ENCODE measurements around the gene ATP9A.

DNA sequence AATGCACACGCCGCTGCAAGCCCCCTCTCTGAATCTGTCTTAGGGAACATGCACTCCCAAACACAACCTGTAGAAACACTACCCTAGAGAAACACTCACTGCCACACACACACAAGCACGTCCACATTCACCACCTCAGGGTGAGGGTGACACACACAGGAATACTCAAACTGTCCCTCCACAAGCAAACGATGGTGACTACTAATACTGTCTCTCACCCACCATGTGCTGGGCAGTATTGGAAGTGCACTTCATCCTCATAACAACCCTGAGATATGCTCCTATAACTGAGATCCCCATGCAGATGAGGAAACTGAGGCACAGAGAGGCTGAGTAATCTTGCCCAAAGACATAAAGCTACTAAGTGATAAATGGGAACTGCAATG is 55.0 kb downstream of the ATP9A start:
- no peak for TF ChIP-seq CTCF (IDR thresholded peaks at IDR 0.05; ENCODE audit: poor library complexity, severe bottlenecking)
- no peak for TF ChIP-seq EP300 (conservative IDR thresholded peaks at IDR 0.05; ENCODE audit: poor library complexity, severe bottlenecking)
- TF ChIP-seq POLR2AphosphoS5 (IDR thresholded peaks at IDR 0.05), result no peak
- no peak for TF ChIP-seq EZH2 (IDR thresholded peaks at IDR 0.05; ENCODE audit: borderline replicate concordance, insufficient read depth, low read length, poor library complexity, severe bottlenecking)
- TF ChIP-seq RAD21 (conservative IDR thresholded peaks at IDR 0.05), result no peak
- TF ChIP-seq, protein P1, sequence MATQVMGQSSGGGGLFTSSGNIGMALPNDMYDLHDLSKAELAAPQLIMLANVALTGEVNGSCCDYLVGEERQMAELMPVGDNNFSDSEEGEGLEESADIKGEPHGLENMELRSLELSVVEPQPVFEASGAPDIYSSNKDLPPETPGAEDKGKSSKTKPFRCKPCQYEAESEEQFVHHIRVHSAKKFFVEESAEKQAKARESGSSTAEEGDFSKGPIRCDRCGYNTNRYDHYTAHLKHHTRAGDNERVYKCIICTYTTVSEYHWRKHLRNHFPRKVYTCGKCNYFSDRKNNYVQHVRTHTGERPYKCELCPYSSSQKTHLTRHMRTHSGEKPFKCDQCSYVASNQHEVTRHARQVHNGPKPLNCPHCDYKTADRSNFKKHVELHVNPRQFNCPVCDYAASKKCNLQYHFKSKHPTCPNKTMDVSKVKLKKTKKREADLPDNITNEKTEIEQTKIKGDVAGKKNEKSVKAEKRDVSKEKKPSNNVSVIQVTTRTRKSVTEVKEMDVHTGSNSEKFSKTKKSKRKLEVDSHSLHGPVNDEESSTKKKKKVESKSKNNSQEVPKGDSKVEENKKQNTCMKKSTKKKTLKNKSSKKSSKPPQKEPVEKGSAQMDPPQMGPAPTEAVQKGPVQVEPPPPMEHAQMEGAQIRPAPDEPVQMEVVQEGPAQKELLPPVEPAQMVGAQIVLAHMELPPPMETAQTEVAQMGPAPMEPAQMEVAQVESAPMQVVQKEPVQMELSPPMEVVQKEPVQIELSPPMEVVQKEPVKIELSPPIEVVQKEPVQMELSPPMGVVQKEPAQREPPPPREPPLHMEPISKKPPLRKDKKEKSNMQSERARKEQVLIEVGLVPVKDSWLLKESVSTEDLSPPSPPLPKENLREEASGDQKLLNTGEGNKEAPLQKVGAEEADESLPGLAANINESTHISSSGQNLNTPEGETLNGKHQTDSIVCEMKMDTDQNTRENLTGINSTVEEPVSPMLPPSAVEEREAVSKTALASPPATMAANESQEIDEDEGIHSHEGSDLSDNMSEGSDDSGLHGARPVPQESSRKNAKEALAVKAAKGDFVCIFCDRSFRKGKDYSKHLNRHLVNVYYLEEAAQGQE (IDR thresholded peaks at IDR 0.05; ENCODE audit: borderline replicate concordance), result no peak
- TF ChIP-seq SMC3 (conservative IDR thresholded peaks at IDR 0.05; ENCODE audit: poor library complexity), result no peak
- TF ChIP-seq TAF1 (IDR thresholded peaks at IDR 0.05; ENCODE audit: low read depth), result no peak
- no peak for TF ChIP-seq MXI1 (conservative IDR thresholded peaks at IDR 0.05; ENCODE audit: poor library complexity, severe bottlenecking)

Measured in neural cell (in vitro differentiated cells).